ENCODE results near the gene APOBEC2. TPM values are rescaled to one million over a fixed set of nuclear protein-coding genes. Genes with fewer than 3 reads are reported as not detected.

The APOBEC2 gene
- total and polyA plus RNA-seq, 8 donors = 0.29 to 1.3 (median 0.75) TPM; not detected in 1

DNA sequence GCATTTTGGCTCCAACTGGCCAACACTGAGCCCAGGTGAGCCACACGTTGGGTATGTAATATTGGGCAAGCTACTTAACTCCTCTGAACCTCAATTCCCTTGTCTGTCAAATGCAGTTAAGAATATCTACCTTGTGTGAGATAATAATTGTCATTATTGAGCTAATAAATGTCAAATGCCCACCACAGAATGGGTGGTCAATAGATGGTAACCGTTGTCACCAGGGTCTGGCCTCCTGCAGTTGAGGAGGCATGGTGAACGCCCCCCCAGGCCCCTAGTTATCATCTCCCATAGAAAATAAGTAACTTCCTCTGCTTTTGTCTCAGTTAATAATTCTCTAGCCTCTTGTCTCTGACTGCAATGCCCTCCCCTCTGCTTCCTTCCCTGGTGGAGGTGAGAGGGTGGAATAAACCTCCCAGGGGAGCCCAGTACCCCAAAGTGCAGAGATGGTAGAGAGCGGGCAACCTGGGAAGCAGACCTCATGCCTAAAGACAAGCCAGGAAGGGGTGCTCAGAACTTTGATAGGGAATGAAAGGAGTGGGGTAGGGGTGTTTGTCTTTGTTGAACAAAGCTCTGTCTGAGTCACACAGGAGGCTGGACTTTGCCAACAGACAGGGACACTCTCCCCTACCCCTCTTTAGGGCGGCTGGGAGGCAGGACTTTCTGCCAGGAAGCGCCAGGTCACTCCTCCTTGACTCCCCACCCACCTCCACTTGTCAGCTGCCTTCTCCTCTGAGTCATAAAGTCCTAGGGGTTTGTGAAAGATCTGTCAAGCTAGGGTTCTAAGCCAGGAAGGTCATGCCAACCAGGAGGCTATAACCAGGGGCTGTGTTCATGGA, 12.7 kb upstream of the APOBEC2 start:
- no peak overlapping the region for H3K4me3 ChIP-seq
- no peaks in the 10 kb centered on the region for H3K4me1 ChIP-seq
- H3K36me3 ChIP-seq = no peaks in the 10 kb centered on the region
- intact Hi-C loops (cut with DNase I) = no loop called here
- DNase-seq (peak in 1 of 4 donors; percentile 75), ATAC-seq (peak; percentile 68)
- peak overlapping the region; percentile 41 to 56 for H3K27ac ChIP-seq
- H3K27me3 ChIP-seq = no peaks in the 10 kb centered on the region
- no peaks in the 10 kb centered on the region for H3K9me3 ChIP-seq
- TF ChIP-seq CTCF (IDR thresholded peaks at IDR 0.05) = no peak

DNA sequence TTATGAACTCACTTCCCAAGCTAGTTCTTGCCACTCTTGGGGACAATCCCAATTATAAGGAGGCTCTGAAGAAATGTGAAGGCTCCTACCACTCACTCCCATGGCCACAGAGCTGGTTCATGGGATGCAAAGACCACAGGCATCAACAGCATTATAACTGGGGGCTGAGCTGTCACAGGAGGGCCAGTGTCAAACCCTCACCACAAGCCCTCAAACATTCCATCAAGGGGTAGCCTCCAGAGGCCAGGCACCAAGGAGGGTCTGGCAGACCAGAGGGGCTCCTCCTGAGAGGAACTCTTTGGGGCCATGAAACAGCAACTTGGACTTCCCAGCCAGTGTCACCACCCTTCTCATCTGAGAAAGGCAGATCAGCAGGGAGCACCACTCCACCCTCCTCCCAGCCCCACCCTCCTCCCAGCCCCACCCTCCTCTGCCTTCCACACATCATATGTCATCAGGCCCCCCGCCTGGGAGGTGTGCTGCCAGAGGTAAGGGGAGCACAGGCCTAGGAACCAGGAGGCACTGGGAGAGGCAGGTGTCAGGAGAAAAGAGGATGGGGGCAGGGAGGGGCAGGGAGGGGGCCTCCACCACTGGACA, 12.0 kb upstream of the APOBEC2 start:
- no peak for DNase-seq
- Histone ChIP-seq H3K27ac (peak overlapping the region in 1 of 2 donors; percentile 56), H3K9me3 (no peaks in the 10 kb centered on the region), H3K27me3 (no peaks in the 10 kb centered on the region), H3K4me1 (no peaks in the 10 kb centered on the region), H3K36me3 (no peaks in the 10 kb centered on the region), H3K4me3 (no peak overlapping the region)
- TF ChIP-seq CTCF (IDR thresholded peaks at IDR 0.05) = no peak
- no peak for ATAC-seq
- intact Hi-C loops (cut with DNase I) = no loop called here

- Histone ChIP-seq H3K4me3 (no peak within 1 kb of the TSS), H3K4me1 (no peaks in the 10 kb centered on the region), H3K27me3 (no peaks in the 10 kb centered on the region), H3K9me3 (no peaks in the 10 kb centered on the region), H3K27ac (no peak within 1 kb of the TSS), H3K36me3 (no peaks in the 10 kb centered on the region)
- no peak for DNase-seq
- no peak for TF ChIP-seq CTCF (IDR thresholded peaks at IDR 0.05)
- intact Hi-C loops (cut with DNase I) = no loop called here
- no peak for ATAC-seq
Measured at GRCh38 chr6:41042226-41043055, 10.6 kb upstream of the APOBEC2 start, which contains the start of gene TSPO2. Gene TSPO2 (plus strand): TSS chr6:41042467. CDS start chr6:41042986, 519 bp downstream.

DNA sequence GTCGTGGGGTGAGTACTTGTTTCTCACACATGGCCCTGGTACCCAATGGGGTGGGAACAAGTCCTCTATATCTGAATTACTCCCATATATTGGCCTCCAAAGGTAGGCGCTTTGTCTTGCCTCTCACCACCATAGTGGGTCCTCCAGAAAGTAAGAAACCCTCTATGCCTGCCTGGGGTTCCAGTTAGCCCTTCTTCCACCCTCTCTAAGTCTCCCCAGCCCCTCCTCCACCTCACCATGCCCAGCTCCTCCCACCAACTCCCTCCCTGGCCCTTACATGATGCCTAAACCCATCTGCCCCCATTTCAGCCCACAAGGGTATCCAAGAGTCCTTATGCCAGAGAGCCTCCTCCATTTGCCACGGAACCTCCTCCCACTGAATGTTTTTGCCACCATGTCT, 9.9 kb upstream of the APOBEC2 start:
- H3K36me3 ChIP-seq = no peaks in the 10 kb centered on the region
- no peak overlapping the region for H3K4me3 ChIP-seq
- intact Hi-C loops (cut with DNase I) = no loop called here
- DNase-seq = no peak
- no peaks in the 10 kb centered on the region for H3K9me3 ChIP-seq
- no peaks in the 10 kb centered on the region for H3K4me1 ChIP-seq
- no peak overlapping the region for H3K27ac ChIP-seq
- no peak for TF ChIP-seq CTCF (IDR thresholded peaks at IDR 0.05)
- no peak for ATAC-seq
- no peaks in the 10 kb centered on the region for H3K27me3 ChIP-seq

GRCh38 chr6:41045664-41046063, 7.3 kb upstream of the APOBEC2 start:
- Histone ChIP-seq H3K9me3 (no peaks in the 10 kb centered on the region), H3K36me3 (no peaks in the 10 kb centered on the region), H3K27me3 (no peaks in the 10 kb centered on the region), H3K4me3 (no peak overlapping the region), H3K27ac (no peak overlapping the region), H3K4me1 (no peaks in the 10 kb centered on the region)
- ATAC-seq = no peak
- no peak for DNase-seq
- intact Hi-C loops (cut with DNase I) = no loop called here
- no peak for TF ChIP-seq CTCF (IDR thresholded peaks at IDR 0.05)
